GM12865 (cell line): ENCODE data around the gene SUSD6.
A peak's percentile ranks its signal among the peaks of the same experiment; 100 is the strongest.

Experiments
- DNase-seq: peaks from one replicate; pipeline ENCODE4 v3.0.0; 2010; ENCODE audit warnings: low read depth
- H3K4me3 ChIP-seq: 2 replicates; pipeline ENCODE4 v1.5.1; 2011; ENCODE audit warnings: mild to moderate bottlenecking, low read depth, low read length, control low read depth
- CTCF ChIP-seq: IDR thresholded peaks from 2 replicates; pipeline ENCODE4 v1.5.1; 2011; ENCODE audit warnings: low read length, control low read depth, low read depth, inconsistent platforms; ENCODE audit not compliant: insufficient read depth; ENCODE audit errors: missing control alignments

SUSD6 gene

DNA sequence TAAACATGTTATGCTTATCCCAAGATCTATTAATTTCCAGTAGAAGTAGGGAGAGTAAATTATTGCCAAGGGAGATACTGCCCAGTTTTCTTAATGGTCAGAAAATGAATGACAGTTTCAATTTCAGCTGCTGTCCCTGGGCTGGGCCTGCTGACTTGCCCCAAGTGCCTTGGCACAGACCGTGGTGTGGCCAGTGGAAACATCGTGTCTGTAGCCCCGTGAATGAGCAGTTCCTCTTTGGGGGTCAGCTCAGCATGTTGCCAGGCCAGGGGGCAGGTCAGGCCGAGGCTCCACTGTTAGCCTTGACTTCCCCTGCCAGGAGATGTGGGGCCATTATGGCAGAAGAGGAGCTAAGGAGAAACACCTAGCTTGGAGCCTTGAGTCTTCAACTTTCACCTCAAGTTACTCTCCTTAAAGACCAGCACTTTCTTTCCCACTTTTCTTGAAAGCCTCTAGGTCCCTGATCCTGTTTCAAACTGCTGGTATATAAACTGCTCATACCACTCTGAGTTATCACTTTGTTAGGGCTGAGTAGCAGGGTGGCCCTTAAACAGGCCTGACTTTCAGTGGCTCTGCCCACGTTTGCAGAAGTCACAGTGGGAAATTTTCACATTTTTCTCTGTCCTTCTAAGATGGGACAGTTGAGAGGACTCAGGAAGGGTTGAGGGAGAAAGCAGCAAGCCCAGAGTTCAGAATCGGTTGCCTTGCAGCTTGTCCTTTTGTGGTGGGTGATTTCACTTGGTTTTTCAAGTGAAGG, 73.2 kb downstream of the SUSD6 start:
- no peak overlapping the region for H3K4me3 ChIP-seq
- DNase-seq: no peak

GRCh38 chr14:69685218-69685616, 73.8 kb downstream of the SUSD6 start:
- no peak overlapping the region for H3K4me3 ChIP-seq
- TF ChIP-seq CTCF: no peak
- peak; percentile 60 for DNase-seq

More for the DNA sequence above, 73.2 kb downstream of the SUSD6 start:
- TF ChIP-seq CTCF: no peak

DNA sequence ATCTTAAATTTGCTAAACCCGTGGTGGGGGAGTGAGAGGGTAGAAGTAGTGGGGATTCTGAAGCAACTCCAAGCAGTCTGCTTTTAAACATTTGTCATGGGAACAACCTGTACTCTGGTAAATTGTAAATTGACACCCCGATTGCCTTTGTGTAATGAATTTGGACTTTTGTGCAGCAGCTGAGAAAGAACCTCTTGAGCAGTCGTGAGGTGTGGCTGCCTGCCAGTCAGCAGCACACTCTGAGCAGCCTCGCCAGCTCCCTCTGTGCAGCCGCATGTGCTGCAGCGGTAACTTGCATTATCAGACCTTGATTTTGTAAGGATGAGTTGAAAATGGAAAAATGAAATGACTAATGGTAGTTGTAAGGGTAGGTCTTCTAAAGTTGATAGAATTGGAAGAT, 74.3 kb downstream of the SUSD6 start:
- TF ChIP-seq CTCF: no peak
- H3K4me3 ChIP-seq: no peak overlapping the region
- DNase-seq: no peak

DNA sequence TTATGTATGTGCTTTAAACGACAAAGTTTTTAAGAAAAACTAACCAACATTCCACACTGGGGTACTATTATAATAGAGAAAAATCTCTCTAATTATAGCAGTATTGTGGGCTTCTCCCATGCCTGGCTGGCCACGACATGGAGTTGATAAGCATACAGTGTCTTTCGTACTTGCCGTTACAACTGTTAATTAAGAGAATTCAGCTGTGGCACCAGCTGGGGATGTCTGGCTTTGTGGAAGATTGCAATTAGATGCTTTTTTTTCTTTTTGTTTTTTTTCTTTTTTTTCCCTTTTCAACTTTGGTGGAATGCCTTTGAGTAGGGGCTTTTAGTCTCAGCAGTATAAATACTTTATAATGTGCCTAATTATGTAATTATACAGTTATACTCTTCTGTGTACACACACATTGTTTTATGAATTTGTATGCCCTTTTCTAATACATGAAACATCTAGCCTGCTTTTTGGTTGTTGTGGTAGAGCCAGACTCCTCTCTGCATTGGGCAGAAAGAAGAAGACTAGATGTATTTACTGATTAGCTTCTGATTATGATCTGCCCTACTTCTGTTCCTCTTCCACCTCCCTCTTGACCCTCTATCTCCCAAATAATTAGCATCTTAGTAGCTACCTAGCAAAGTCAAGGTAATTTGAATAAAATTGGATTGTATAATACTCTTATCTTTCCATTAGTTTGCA, 76.4 kb downstream of the SUSD6 start:
- DNase-seq: no peak
- TF ChIP-seq CTCF: no peak

DNA sequence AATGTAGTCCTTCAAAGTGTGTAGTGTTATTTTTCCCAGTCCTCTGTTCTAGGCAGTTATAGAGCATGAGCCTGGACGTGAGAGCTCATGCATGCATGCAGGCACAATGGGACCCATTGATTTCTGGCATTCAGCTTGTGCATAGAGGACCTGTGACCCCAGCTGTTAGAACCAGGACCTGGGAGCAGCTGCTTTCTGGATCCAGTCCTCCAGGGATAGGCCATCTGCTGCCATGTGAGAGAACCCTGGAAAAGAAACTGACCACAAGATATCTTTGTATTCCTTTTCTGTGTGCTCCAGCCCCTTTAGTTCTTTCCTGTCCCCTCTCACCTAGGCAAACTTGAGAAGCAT, 76.9 kb downstream of the SUSD6 start:
- no peak overlapping the region for H3K4me3 ChIP-seq
- TF ChIP-seq CTCF: no peak
- DNase-seq: no peak

More for the DNA sequence above, 76.4 kb downstream of the SUSD6 start:
- H3K4me3 ChIP-seq: no peak overlapping the region

DNA sequence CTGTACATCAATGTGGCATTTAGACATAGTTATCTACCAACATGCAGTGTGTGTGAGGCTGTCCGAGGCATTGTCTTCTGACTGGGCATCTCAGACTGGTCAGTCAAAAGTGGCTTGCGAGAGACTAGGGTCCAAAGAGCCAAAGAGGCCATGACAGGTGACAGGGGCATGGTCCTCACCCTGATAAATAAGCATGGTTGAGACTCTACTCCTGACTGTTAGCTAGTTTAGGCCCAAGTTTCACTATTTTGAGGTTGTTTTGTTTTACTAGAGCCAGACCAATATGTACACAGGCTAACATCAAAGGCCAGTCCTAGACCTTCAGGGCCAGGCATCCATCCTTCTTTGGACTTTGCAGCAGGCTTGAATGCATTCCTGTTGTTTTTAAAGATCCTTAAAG, 78.6 kb downstream of the SUSD6 start:
- no peak for DNase-seq
- no peak for TF ChIP-seq CTCF
- H3K4me3 ChIP-seq: no peak overlapping the region
